HCT116 (cell line): Measurements from ENCODE around the gene ZNF441.

Experiments used
- EGR1 ChIP-seq: IDR thresholded peaks from 2 replicates; pipeline ENCODE4 v1.6.1; 2012; ENCODE audit warnings: low read depth
- EZH2 ChIP-seq: fragments of 200-600 bp; sonication (generic); IDR thresholded peaks from 2 replicates; pipeline ENCODE4 v1.6.1; 2017; ENCODE audit warnings: antibody characterized with exemption, mixed run types
- EZH2phosphoT487 ChIP-seq: fragments of 200-600 bp; IDR thresholded peaks from 2 replicates; pipeline ENCODE4 v1.6.1; 2018; ENCODE audit warnings: antibody characterized with exemption, borderline replicate concordance
- JUND ChIP-seq: IDR thresholded peaks from 2 replicates; pipeline ENCODE4 v1.6.1; 2012
- POLR2A ChIP-seq: IDR thresholded peaks from 2 replicates; pipeline ENCODE4 v1.7.0; 2011; ENCODE audit warnings: borderline replicate concordance; ENCODE audit not compliant: insufficient read depth, insufficient read length; ENCODE audit errors: extremely low read depth
- POLR2AphosphoS5 ChIP-seq: IDR thresholded peaks from 2 replicates; pipeline ENCODE4 v1.6.1; 2011; ENCODE audit warnings: mild to moderate bottlenecking, low read depth, low read length, moderate library complexity
- RAD21 ChIP-seq: IDR thresholded peaks from 2 replicates; pipeline ENCODE4 v1.6.1; 2012; ENCODE audit warnings: low read depth, mild to moderate bottlenecking
- SIN3A ChIP-seq: IDR thresholded peaks from 2 replicates; pipeline ENCODE4 v1.6.1; 2012; ENCODE audit warnings: low read depth
- TCF7L2 ChIP-seq: IDR thresholded peaks from 2 replicates; pipeline ENCODE4 v1.7.0; 2011; ENCODE audit warnings: borderline replicate concordance, inconsistent platforms; ENCODE audit not compliant: insufficient read depth, insufficient read length; ENCODE audit errors: extremely low read depth
- YY1 ChIP-seq: IDR thresholded peaks from 2 replicates; pipeline ENCODE4 v1.6.1; 2011; ENCODE audit warnings: low read length, low read depth, moderate library complexity, mild to moderate bottlenecking; ENCODE audit not compliant: insufficient replicate concordance; ENCODE audit errors: extremely low read depth
- TF ChIP-seq, protein P1 (sequence below): IDR thresholded peaks from 2 replicates; pipeline ENCODE4 v1.6.1; 2012; ENCODE audit warnings: low read depth
- TF ChIP-seq, protein P2 (sequence below): IDR thresholded peaks from 2 replicates; pipeline ENCODE4 v1.6.1; 2012
- TF ChIP-seq, protein P3 (sequence below), 3 experiments: fragments of 200-600 bp in 1 of 3; sonication (generic) in 1 of 3; IDR thresholded peaks in 2 of 3; conservative IDR thresholded peaks in 1 of 3; 2 replicates each; pipeline ENCODE4 v1.5.1; 2012 to 2017; ENCODE audit warnings: low read depth in 2 of 3, low read length in 2 of 3, antibody characterized with exemption in 1 of 3, borderline replicate concordance in 1 of 3, control low read depth in 1 of 3, mild to moderate bottlenecking in 1 of 3, mixed read lengths in 1 of 3, mixed run types in 1 of 3, moderate library complexity in 1 of 3; ENCODE audit not compliant: insufficient read depth in 1 of 3
- TF ChIP-seq, protein P4 (sequence below): IDR thresholded peaks from 2 replicates; pipeline ENCODE4 v1.6.1; 2011; ENCODE audit warnings: mild to moderate bottlenecking, low read length, moderate library complexity; ENCODE audit not compliant: insufficient replicate concordance; ENCODE audit errors: extremely low read depth

DNA sequence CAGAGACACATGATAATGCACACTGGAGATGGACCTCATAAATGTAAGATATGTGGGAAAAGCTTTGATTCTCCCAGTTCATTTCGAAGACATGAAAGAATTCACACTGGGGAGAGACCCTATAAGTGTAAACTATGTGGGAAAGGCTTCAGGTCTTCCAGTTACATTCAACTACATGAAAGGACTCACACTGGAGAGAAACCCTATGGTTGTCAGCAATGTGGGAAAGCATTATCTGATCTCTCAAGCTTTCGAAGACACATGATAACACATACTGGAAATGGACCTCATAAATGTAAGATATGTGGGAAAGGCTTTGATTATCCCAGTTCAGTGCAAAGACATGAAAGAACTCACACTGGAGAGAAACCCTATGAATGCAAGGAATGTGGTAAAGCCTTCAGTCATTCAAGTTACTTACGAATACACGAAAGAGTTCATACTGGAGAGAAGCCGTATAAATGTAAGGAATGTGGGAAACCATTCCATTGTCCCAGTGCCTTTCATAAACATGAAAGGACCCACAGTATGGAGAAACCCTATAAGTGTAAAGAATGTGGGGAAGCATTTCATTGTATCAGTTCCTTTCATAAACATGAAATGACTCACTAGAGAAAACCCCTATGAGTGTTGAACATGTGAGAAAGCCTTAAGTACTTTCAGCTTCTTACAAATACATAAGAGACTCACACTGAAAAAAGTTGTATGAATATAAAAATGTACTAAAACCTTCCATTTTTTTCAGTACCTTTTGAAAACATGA, 14.7 kb downstream of the ZNF441 start:
- TF ChIP-seq POLR2A: no peak
- TF ChIP-seq, protein P1, sequence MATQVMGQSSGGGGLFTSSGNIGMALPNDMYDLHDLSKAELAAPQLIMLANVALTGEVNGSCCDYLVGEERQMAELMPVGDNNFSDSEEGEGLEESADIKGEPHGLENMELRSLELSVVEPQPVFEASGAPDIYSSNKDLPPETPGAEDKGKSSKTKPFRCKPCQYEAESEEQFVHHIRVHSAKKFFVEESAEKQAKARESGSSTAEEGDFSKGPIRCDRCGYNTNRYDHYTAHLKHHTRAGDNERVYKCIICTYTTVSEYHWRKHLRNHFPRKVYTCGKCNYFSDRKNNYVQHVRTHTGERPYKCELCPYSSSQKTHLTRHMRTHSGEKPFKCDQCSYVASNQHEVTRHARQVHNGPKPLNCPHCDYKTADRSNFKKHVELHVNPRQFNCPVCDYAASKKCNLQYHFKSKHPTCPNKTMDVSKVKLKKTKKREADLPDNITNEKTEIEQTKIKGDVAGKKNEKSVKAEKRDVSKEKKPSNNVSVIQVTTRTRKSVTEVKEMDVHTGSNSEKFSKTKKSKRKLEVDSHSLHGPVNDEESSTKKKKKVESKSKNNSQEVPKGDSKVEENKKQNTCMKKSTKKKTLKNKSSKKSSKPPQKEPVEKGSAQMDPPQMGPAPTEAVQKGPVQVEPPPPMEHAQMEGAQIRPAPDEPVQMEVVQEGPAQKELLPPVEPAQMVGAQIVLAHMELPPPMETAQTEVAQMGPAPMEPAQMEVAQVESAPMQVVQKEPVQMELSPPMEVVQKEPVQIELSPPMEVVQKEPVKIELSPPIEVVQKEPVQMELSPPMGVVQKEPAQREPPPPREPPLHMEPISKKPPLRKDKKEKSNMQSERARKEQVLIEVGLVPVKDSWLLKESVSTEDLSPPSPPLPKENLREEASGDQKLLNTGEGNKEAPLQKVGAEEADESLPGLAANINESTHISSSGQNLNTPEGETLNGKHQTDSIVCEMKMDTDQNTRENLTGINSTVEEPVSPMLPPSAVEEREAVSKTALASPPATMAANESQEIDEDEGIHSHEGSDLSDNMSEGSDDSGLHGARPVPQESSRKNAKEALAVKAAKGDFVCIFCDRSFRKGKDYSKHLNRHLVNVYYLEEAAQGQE: no peak
- TF ChIP-seq SIN3A: no peak
- TF ChIP-seq, protein P2, sequence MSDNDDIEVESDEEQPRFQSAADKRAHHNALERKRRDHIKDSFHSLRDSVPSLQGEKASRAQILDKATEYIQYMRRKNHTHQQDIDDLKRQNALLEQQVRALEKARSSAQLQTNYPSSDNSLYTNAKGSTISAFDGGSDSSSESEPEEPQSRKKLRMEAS: no peak
- no peak for TF ChIP-seq POLR2AphosphoS5
- no peak for TF ChIP-seq RAD21
- no peak for TF ChIP-seq TCF7L2
- TF ChIP-seq EZH2: no peak
- TF ChIP-seq, protein P3, sequence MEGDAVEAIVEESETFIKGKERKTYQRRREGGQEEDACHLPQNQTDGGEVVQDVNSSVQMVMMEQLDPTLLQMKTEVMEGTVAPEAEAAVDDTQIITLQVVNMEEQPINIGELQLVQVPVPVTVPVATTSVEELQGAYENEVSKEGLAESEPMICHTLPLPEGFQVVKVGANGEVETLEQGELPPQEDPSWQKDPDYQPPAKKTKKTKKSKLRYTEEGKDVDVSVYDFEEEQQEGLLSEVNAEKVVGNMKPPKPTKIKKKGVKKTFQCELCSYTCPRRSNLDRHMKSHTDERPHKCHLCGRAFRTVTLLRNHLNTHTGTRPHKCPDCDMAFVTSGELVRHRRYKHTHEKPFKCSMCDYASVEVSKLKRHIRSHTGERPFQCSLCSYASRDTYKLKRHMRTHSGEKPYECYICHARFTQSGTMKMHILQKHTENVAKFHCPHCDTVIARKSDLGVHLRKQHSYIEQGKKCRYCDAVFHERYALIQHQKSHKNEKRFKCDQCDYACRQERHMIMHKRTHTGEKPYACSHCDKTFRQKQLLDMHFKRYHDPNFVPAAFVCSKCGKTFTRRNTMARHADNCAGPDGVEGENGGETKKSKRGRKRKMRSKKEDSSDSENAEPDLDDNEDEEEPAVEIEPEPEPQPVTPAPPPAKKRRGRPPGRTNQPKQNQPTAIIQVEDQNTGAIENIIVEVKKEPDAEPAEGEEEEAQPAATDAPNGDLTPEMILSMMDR (IDR thresholded peaks at IDR 0.05 in 2 of 3, conservative IDR thresholded peaks at IDR 0.05 in 1 of 3; ENCODE audit: borderline replicate concordance in 1 of 3, insufficient read depth in 1 of 3, low read depth in 2 of 3, low read length in 2 of 3): no peak
- no peak for TF ChIP-seq EGR1
- TF ChIP-seq EZH2phosphoT487: no peak
- no peak for TF ChIP-seq YY1
- TF ChIP-seq JUND: no peak
- TF ChIP-seq, protein P4, sequence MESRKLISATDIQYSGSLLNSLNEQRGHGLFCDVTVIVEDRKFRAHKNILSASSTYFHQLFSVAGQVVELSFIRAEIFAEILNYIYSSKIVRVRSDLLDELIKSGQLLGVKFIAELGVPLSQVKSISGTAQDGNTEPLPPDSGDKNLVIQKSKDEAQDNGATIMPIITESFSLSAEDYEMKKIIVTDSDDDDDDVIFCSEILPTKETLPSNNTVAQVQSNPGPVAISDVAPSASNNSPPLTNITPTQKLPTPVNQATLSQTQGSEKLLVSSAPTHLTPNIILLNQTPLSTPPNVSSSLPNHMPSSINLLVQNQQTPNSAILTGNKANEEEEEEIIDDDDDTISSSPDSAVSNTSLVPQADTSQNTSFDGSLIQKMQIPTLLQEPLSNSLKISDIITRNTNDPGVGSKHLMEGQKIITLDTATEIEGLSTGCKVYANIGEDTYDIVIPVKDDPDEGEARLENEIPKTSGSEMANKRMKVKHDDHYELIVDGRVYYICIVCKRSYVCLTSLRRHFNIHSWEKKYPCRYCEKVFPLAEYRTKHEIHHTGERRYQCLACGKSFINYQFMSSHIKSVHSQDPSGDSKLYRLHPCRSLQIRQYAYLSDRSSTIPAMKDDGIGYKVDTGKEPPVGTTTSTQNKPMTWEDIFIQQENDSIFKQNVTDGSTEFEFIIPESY: no peak
